ENCODE measurements around the gene DSTYK. TPM values are rescaled to one million over a fixed set of nuclear protein-coding genes. Genes with fewer than 3 reads are reported as not detected.

DSTYK gene
- total RNA-seq, 3 donors from 2014 or later, result 13.8 to 15.9 (median 15.0) TPM

Other genes with a start within 250 kb of the DSTYK start
- gene CNTN2, start 168.5 kb downstream of the DSTYK start, total RNA-seq, result not detected
- 1 to 10 TPM; 2.3 to 3.1 (median 2.9) TPM for gene TMEM81, start 127.2 kb downstream of the DSTYK start, total RNA-seq
- 10 to 100 TPM; 27.4 to 36.2 (median 31.2) TPM for gene RBBP5, start 89.7 kb downstream of the DSTYK start, total RNA-seq
- 10 to 100 TPM in 2 of 3 donors, 1 to 10 TPM in 1; 7.8 to 13.6 (median 11.5) TPM for gene TMCC2, start 16.2 kb upstream of the DSTYK start, total RNA-seq
- 1 to 10 TPM; 1.4 to 1.7 (median 1.5) TPM for gene NUAK2, start 110.0 kb upstream of the DSTYK start, total RNA-seq
- under 1 TPM in 1 of 3 donors, not detected in 2; 0.05 TPM for gene KLHDC8A, start 145.2 kb upstream of the DSTYK start, total RNA-seq
- under 1 TPM in 1 of 3 donors, not detected in 2; 0.74 TPM for gene LEMD1, start 210.4 kb upstream of the DSTYK start, total RNA-seq
- under 1 TPM in 2 of 3 donors, not detected in 1; 0.11 to 0.13 TPM for gene BLACAT1, start 244.3 kb upstream of the DSTYK start, total RNA-seq